SKM-1 (cell line): ENCODE measurements around the gene CPNE5.
"Not testable (repeated sequence)": the region's sequence is repeated elsewhere in the genome, so short reads cannot be mapped to it uniquely, and the experiment has no call there.

Source experiments
- DNase-seq: peaks from one replicate; lab custom pipeline; 2025; ENCODE audit not compliant: unreplicated experiment; lab: John Stamatoyannopoulos, UW

Gene CPNE5

DNA sequence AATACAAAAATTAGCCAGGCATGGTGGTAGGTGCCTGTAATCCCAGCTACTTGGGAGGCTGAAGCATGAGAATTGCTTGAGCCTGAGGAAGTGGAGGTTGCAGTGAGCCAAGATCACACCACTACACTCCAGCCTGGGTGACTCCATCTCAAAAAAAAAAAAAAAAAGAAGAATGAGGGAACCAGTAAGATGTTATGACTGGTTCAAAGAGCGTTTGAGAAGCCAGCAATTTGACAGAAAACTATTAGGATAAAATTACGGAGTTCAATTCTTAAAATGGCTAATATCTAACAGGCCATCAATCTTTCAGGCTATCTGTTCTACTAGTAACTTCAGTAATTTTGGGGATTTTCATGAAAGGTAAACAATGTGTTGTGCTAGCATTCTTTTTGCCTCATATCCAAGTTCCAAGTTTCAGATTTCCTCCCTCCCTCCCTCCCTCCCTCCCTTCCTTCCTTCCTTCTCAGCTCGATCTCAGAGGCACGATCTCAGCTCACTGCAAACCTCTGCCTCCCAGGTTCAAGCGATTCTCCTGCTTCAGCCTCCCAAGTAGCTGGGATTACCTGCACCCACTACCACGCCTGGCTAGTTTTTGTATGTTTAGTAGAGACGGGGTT, 134.2 kb downstream of the CPNE5 start:
- DNase-seq, result not testable (repeated sequence)

DNA sequence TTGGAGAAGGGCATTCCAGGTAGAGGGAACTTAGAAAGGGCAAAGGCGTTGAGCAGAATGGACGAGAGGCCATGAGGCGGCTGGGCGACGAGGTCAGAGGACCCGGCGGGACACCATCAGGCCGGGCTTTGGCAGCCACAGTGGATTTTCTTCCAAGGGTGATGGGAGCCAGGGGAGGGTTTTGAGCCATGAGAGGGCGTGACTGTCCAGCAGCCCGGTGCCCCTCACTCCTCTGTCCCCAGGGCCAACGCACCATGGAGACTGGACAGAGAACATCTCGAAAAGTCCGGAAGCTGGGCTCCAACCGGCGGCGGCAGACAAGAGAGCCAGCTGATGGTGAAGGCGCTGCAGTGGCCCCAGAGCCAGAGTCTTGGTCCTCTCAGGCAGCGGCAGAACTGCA, 135.3 kb downstream of the CPNE5 start:
- DNase-seq, result no peak

DNA sequence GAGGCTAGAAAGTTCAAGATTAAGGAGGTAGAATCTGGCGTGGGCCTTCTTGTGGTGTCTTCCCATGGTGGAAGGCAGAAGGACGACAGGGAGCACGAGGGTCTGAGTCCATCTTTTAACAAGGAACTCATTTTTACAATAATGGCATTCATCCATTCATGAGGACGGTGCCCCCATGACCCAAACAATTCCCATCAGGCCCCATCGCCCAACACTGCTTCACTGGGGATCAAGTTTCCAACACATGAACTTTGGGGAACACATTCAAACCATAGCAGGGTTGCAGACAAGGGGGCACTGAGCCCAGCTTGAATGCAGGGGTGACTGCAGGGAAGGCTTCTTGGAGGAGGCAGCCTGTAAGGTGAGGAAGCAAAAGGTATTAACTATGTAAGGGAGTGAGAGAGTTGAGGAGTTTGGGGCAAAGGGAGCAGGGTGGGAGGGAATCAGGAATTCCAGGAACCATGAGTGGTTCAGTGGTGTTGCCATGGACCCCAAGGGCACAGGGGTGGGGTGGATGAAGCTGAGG, 136.1 kb downstream of the CPNE5 start:
- DNase-seq, result no peak

DNA sequence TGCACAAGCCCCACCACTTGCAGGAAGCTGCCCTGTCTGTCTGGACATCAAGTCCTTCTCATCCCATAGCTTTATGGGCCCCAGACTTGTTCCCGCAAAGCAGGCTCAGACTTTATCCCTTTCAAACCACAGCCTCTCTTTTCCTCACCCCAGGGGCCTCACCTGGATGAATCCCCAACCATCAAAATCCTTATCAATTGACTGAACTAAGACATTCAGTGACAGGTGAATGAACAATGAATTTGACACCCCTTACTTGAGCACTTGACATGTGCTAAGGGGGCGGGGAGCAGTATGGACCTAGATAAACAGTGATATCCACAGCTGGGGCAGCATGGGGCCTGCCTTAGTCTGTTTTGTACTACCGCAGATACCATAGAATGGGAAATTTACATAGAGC, 136.6 kb downstream of the CPNE5 start:
- no peak for DNase-seq

DNA sequence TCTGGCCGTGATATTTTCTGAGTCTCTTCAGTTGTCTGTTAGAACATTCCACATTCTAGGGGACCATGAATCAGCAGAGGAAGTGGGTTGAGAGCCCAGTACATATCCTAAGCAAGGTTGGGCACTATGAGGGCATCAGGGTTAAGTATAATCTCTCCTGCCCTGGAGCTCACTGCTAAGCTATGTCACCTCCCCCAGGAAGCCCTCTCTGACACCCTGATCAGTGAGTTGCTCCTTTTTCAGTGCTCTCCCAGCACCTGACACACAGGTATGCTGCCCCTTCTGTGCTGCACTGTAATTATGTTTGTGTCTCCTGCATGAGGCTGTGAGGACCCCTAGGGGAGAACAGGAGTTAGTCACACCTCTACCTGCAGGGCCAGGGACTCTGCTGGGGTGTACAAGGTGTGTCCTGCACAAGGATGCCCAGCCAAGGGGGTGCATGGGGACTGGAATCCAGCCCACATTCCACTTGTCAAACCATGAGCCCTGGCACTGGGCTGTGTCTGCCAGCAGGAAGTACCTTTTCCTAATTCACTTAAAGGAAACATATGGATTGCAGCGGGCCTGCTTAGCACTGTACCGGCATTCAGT, 137.7 kb downstream of the CPNE5 start:
- no peak for DNase-seq

DNA sequence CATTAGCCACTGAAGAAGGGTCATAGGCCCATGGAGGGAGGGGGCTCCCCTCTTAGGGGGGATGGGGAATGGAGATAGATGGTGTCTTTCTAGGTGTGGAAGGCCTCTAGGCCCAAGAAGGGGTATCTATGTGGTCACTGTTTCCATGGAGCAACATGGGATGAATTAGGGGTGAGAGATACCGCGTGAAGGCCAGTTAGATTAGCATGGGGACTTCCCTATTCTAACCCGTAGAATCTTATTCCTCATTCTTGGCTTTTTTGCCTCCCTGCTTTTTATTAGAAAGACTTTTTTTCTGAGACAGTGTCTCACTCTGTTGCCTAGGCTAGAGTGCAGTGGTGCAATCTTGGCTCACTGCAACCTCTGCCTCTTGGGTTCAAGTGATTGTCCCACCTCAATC, 138.4 kb downstream of the CPNE5 start:
- peak; percentile 76 for DNase-seq

DNA sequence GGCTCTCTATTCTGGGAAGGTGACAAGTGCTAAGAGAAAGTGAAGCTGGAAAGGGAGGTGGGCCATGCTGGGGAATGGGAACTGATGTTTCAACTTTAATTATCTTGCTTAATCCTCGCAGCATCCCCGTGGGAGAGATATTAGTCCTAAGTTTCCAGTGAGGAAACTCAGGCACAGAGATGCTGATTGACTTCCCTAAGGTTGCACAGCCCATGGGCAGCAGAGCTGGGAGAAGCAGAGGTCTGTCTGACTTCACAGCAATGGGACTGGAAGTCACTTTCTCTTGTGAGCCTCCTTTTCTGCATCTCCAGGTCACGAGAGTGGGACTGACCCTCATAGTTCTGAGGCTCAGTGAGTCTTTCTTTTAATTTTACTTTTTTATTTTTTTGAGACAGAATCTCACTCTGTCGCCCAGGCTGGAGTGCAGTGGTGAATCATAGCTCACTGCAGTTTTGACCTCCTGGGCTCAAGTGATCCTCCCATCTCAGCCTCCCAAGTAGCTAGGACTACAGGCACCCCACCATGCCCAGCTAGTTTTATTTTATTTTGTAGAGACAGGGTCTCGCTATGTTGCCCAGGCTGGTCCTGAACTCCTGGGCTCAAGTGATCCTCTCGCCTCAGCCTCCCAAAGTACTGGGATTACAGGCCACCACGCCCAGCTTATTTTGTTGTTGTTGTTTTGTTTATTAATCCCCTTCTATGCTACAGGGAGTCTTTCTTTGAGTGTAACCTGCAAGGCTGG, 139.0 kb downstream of the CPNE5 start:
- no peak for DNase-seq

GRCh38 chr6:36699348-36699747, 139.9 kb downstream of the CPNE5 start:
- DNase-seq, result no peak

GRCh38 chr6:36698871-36699271, 140.4 kb downstream of the CPNE5 start:
- DNase-seq, result no peak

DNA sequence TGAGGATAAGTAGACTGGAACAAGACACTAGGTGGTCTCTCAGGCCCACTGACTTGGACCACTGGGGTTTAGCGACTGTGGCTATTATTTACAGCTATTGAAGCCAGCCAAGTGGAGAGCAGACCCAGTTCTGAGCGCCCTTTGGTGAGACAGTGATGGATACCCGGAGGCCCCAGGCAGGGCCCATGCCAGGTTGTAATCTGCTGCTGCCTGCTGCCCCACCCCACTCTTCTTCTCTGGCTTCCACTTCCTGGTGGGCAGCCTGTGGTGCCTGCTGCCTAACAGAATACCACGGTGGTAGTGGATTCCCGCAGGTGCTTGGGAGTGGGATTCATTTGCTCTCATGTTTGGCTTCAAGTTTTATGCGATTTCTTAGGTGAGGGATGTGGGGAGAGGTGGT, 141.0 kb downstream of the CPNE5 start:
- DNase-seq, result no peak

GRCh38 chr6:36697481-36697903, 141.8 kb downstream of the CPNE5 start, which contains the start of gene RAB44:
Gene RAB44, plus strand, starts transcription at chr6:36697826. Its CDS starts 6,410 bp downstream, at chr6:36704236.
- DNase-seq, result peak; percentile 87

- no peak for DNase-seq
Observed at GRCh38 chr6:36695414-36695813, 143.8 kb downstream of the CPNE5 start.

DNA sequence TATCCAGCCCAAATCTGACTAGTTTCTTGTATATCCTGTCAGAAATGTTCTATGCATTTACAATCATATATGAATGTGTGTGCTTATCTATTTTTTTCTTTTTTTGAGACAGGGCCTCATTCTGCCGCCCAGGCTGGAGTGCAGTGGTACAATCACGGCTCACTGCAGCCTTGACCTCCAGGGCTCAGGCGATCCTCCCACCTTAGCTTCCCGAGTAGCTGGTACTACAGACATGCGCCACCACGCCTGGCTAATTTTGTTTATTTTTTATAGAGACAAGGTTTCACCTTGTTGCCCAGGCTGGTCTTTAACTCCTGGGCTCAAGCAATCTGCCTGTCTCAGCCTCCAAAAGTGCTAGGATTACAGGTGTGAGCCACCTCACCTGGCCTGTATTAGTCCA, 144.6 kb downstream of the CPNE5 start:
- no peak for DNase-seq

DNA sequence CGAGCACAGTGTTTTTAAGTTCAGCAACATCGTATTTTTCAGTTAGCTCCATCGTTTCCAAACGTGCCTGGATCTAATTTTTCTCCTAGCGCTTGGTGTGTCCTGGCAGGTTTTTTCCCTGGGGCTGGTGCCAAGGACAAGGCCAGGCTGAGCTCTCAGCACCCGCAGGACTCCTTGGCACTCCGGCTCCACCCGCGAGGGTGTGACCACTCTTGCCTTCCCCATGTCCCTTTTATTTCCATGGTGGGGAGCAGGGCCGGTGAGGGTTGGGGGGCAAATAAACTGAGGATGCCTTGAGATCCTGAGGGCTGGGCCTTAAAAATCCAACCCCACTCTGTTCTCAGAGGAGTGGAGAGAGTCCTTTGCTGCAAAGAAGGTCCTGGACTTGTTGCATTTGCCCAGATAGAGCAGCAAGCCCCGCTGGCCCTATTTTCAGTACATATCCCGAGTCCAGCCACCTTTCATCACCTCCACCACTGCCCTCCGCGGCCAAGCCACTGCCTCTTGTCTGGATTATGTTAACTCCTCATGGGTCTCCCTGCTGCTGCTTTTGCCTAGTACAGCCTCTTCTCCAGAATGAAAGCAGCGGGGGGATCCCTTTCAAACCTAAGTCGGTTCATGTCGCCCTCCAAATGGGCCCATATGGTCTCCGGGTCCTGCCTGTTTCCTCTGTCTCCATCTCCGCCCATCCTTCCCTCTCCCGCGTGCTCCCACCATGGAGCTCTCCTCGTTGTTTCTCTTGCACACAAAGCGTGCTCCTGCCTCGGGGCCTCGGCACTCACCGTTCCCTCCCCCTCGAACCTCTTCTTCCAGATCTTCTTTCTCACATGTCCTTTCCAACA, 146.2 kb downstream of the CPNE5 start:
- DNase-seq, result no peak

GRCh38 chr6:36692220-36692619, 147.0 kb downstream of the CPNE5 start:
- peak; percentile 85 for DNase-seq

GRCh38 chr6:36691612-36692011, 147.6 kb downstream of the CPNE5 start:
- no peak for DNase-seq

- DNase-seq, result no peak
Observed at GRCh38 chr6:36691011-36691410, 148.2 kb downstream of the CPNE5 start.
